Naive thymus-derived CD8-positive, alpha-beta T cell (primary cell): ENCODE data around the gene MYEOV. TPM values are rescaled to one million over a fixed set of nuclear protein-coding genes. Genes with fewer than 3 reads are reported as not detected.

Experiments
- ATAC-seq, 2 donors: fragments of 150-1000 bp; cut with Tn5 transposase in 1 of 2; sonication (Bioruptor Pico), chemical (Tn5 transposase) in 1 of 2; 1 replicate in 1 of 2; 2 replicates in 1 of 2; pipeline ENCODE4 v1.10.0; 2021; ENCODE audit warnings: mild to moderate bottlenecking in 2 of 2, moderate library complexity in 2 of 2
- POLR2A ChIA-PET: fragments of 350-600 bp; sonication (Branson Sonifier 250); formaldehyde crosslinking; loops from one replicate; lab custom pipeline; 2021; ENCODE audit warnings: antibody characterized with exemption; lab: Charles Lee
- DNase-seq, 10 donors: peaks; one replicate each; pipeline versions ENCODE4 v3.0.0 to v3.0.0-alpha.2; 2020 to 2022
- H3K27ac Mint-ChIP-seq, 10 donors: one replicate each; pipeline ENCODE4 v1.8.0; 2020 to 2022; ENCODE audit warnings: mild to moderate bottlenecking in 10 of 10, mixed read lengths in 10 of 10, moderate library complexity in 4 of 10, inconsistent platforms in 1 of 10
- H3K27me3 Mint-ChIP-seq, 5 donors: one replicate each; pipeline ENCODE4 v1.8.0; 2021 to 2022; ENCODE audit warnings: mixed read lengths in 5 of 5
- H3K36me3 Mint-ChIP-seq, 3 donors: one replicate each; pipeline ENCODE4 v1.8.0; 2020 to 2022; ENCODE audit warnings: mixed read lengths in 3 of 3, mild to moderate bottlenecking in 2 of 3, inconsistent platforms in 1 of 3
- H3K4me1 Mint-ChIP-seq, 4 donors: one replicate each; pipeline ENCODE4 v1.8.0; 2021 to 2022; ENCODE audit warnings: mixed read lengths in 4 of 4
- H3K4me3 Mint-ChIP-seq, 10 donors: one replicate each; pipeline ENCODE4 v1.8.0; 2020 to 2022; ENCODE audit warnings: mild to moderate bottlenecking in 10 of 10, mixed read lengths in 10 of 10, moderate library complexity in 6 of 10, inconsistent platforms in 1 of 10
- H3K9me3 Mint-ChIP-seq, 9 donors: one replicate each; pipeline ENCODE4 v1.8.0; 2020 to 2022; ENCODE audit warnings: mixed read lengths in 9 of 9, mild to moderate bottlenecking in 3 of 9, inconsistent platforms in 1 of 9, moderate library complexity in 1 of 9
- polyA plus RNA-seq, 3 donors: library from polyadenylated mRNA; unstranded; fragments of 300-500 nt; fragmentation: Illumina TruSeq; gene quantifications; one replicate each; pipeline ENCODE4 v1.2.3, GENCODE V29; 2021
- total RNA-seq, 8 experiments: library from RNA in 2 of 8; stranded (reverse) in 2 of 8; gene quantifications; one replicate each; pipeline ENCODE4 v1.2.3 and lab custom pipeline; 2021 to 2026

Gene MYEOV
- total and polyA plus RNA-seq, 5 experiments from 2014 or later, result not detected

DNA sequence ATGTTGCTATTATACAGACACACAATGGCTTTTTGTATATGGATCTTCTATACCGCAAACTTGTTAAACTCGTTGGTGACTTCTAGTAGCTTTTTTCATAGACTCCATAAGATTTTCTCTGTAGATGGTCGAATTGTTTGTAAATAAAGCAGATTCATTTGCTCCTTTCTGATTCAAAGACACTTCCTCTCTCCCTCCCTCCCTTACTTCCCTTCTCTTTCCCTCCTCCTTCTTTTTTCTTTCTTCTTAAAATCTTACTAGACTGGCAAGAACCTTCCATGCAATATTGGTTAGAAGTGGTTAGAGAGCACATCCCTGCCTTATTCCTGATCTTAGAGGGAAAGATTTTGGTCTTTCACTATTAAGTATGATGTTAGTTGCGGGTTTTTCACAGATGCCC, 36.4 kb downstream of the MYEOV start:
- POLR2A ChIA-PET, result no interaction called here
- peaks cover 0 to 6% (median 5%) of the 10 kb centered on the region in 3 donors for H3K36me3 Mint-ChIP-seq
- ATAC-seq (no peak), DNase-seq (no peak)
- no peak overlapping the region for H3K27ac Mint-ChIP-seq
- no peak overlapping the region for H3K4me3 Mint-ChIP-seq
- H3K4me1 Mint-ChIP-seq, result peaks cover 0 to 2% (median under 1%) of the 10 kb centered on the region in 4 donors
- H3K27me3 Mint-ChIP-seq, result peaks cover 0 to 4% (median 0%) of the 10 kb centered on the region in 5 donors
- H3K9me3 Mint-ChIP-seq, result peaks cover 0 to 16% (median 0%) of the 10 kb centered on the region in 9 donors

DNA sequence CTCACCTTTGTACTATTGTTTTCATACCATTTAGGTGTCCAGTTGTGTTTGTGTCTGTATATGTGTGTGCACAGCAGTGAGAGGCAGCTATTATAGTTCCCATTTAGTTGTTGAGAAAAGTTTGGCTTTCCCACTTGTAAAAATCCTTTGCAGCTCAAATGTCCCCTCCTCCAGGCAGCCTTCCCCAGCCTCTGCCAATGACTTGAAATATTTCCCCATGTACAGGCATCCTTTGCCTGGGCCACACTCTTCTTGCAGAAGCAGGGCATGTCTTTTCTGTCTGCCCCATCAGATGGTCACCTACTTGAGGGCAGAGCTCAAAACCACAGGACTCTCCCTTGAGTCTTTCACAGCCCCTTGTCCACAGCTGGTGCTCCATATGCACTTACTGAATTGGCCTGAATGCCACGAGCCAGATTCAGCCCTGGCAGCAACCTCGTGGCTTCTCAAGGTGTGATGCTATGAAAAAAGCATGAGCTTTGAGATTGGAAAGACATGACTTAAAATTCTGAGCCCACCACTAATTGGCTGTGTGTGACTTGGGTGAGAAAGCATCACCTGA, 39.3 kb downstream of the MYEOV start:
- Mint-ChIP-seq H3K36me3 (peaks cover 0 to 6% (median 5%) of the 10 kb centered on the region in 3 donors), H3K27me3 (peaks cover 0 to 4% (median 0%) of the 10 kb centered on the region in 5 donors), H3K4me1 (peaks cover 7 to 23% (median 16%) of the 10 kb centered on the region in 4 donors), H3K9me3 (peaks cover 0 to 16% (median 0%) of the 10 kb centered on the region in 9 donors), H3K4me3 (no peak overlapping the region), H3K27ac (no peak overlapping the region)
- ATAC-seq, result no peak
- DNase-seq, result peak in 1 of 10 donors; percentile 10
- POLR2A ChIA-PET, result no interaction called here

DNA sequence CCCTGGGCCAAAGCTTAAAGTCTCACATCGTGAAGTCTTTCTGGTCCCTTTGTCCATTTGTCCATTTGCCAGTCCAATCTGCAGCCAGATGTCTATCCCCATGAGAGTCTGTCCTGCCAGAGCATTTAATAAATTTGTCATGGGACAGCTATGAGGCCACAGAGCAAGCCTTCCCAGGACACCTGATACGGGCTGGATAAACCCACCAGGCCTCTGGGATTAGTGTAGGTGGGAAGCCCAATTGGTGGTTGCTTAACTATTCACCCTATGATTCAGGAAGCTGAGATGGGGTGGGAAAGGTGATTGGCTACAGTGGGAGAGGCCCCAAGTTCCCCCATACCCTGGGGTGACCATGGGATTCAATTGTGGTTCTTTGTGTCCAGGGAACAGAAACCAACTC, 39.9 kb downstream of the MYEOV start:
- H3K27ac Mint-ChIP-seq, result no peak overlapping the region
- H3K4me3 Mint-ChIP-seq, result peak overlapping the region in 1 of 10 donors; percentile 10
- peaks cover 0 to 6% (median 5%) of the 10 kb centered on the region in 3 donors for H3K36me3 Mint-ChIP-seq
- POLR2A ChIA-PET, result no interaction called here
- no peak for DNase-seq
- peaks cover 0 to 4% (median 0%) of the 10 kb centered on the region in 5 donors for H3K27me3 Mint-ChIP-seq
- peaks cover 10 to 29% (median 20%) of the 10 kb centered on the region in 4 donors for H3K4me1 Mint-ChIP-seq
- no peak for ATAC-seq
- H3K9me3 Mint-ChIP-seq, result peaks cover 0 to 16% (median 0%) of the 10 kb centered on the region in 9 donors

DNA sequence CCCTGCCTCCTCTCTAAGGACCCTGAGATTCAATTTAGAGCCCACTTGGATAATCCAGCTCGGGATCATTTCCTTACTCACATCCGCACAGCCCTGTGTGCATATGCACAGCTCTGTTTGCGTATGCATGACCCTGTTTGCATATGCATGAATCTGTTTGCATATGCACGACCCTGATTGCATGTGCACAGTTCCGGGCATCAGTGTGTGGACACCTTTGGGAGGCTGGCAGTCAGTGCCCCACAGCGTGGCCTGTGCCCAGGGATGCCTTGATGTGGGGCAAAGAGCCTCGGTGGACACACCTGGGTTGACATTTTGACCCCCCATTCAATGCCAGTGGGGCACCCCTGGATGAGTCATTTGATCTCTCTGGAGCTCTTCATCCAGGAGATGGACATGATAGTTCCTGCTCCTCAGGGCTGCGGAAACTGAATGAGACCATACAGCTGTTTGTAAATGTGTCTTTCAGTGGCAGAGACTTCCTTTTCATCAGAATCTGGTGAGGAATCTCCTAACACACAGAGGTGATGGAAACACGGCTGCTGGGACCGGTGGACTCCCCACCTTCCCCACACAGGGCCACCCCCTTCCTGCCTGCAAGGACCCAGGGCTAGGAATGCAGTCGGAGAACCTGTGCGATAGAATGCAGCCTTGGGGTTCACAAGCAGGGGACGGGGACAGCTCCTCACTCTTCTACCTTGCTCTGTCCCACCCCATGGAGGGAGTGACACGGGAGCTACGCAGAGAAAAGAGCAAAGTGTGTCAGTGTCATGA, 41.2 kb downstream of the MYEOV start:
- Mint-ChIP-seq H3K4me1 (peaks cover 11 to 38% (median 29%) of the 10 kb centered on the region in 4 donors), H3K27ac (peak overlapping the region in 3 of 10 donors; percentile 27 to 77 (median 40)), H3K4me3 (no peak overlapping the region), H3K9me3 (peaks cover 0 to 23% (median 2%) of the 10 kb centered on the region in 9 donors), H3K27me3 (peaks cover 0 to 4% (median 0%) of the 10 kb centered on the region in 5 donors), H3K36me3 (peaks cover 0 to 11% (median 5%) of the 10 kb centered on the region in 3 donors)
- peak in 1 of 10 donors; percentile 7 for DNase-seq
- POLR2A ChIA-PET, result no interaction called here
- ATAC-seq, result no peak

DNA sequence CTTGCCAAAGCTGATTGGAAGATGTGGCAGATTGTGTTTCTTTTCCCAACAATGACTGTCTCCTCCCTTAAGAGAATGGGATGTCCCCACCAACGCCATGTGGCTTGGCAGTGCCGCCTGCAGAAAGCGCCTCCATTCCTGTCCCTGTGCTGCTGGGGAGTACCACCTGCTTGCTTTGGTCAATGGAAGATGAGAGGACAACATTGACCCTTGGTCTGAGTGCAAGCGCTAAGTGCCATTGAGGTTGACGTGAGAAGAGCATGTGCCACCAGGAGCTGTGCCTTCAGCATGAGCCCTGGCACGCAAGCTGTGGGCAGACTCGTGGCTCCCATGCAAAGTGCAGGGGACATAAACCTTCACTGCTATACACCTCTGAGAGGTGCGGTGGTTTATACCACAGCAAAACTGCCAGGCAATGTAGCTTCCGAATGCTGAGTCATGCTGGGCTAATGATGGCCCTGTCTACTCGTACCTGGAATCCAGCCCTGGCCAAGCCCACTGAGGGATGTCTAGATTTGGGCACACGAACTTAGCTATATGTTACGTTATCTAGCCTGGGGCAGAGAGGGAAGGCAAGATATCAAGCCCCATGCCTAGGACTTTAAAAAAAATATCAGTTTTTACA, 41.9 kb downstream of the MYEOV start:
- ATAC-seq (no peak), DNase-seq (peak in 1 of 10 donors; percentile 5)
- peaks cover 0 to 4% (median 0%) of the 10 kb centered on the region in 5 donors for H3K27me3 Mint-ChIP-seq
- peaks cover 11 to 38% (median 29%) of the 10 kb centered on the region in 4 donors for H3K4me1 Mint-ChIP-seq
- H3K4me3 Mint-ChIP-seq, result no peak overlapping the region
- peak overlapping the region in 2 of 10 donors; percentile 40 for H3K27ac Mint-ChIP-seq
- peaks cover 0 to 22% (median 2%) of the 10 kb centered on the region in 9 donors for H3K9me3 Mint-ChIP-seq
- POLR2A ChIA-PET, result interaction anchor here (1.2 kb wide), 1 partner anchor 24 kb away, joined by 3 read pairs; no protein-coding TSS in a partner anchor
- peaks cover 0 to 11% (median 5%) of the 10 kb centered on the region in 3 donors for H3K36me3 Mint-ChIP-seq

- Mint-ChIP-seq H3K27ac (peak overlapping the region; percentile 35 to 91 (median 78)), H3K9me3 (peaks cover 0 to 8% (median 2%) of the 10 kb centered on the region in 9 donors), H3K36me3 (peaks cover 0 to 5% (median 0%) of the 10 kb centered on the region in 3 donors), H3K27me3 (peaks cover 0 to 2% (median 0%) of the 10 kb centered on the region in 5 donors), H3K4me1 (peaks cover 11 to 38% (median 29%) of the 10 kb centered on the region in 4 donors), H3K4me3 (peak overlapping the region; percentile 20 to 68 (median 54))
- POLR2A ChIA-PET, result interaction anchor here (1.2 kb wide), 1 partner anchor 25 kb away, joined by 3 read pairs; no protein-coding TSS in a partner anchor
- ATAC-seq (peak; percentile 84 to 87), DNase-seq (peak in 6 of 10 donors; percentile 5 to 56 (median 25))
Observed at GRCh38 chr11:69337211-69337721, 43.3 kb downstream of the MYEOV start.

GRCh38 chr11:69339041-69339733, 45.2 kb downstream of the MYEOV start:
- Mint-ChIP-seq H3K27ac (peak overlapping the region in 5 of 10 donors; percentile 2 to 76 (median 43)), H3K27me3 (no peaks in the 10 kb centered on the region), H3K4me1 (peaks cover 14 to 38% (median 29%) of the 10 kb centered on the region in 4 donors), H3K9me3 (peaks cover 0 to 7% (median 2%) of the 10 kb centered on the region in 9 donors), H3K4me3 (peak overlapping the region in 5 of 10 donors; percentile 1 to 49 (median 38)), H3K36me3 (peaks cover 0 to 5% (median 0%) of the 10 kb centered on the region in 3 donors)
- POLR2A ChIA-PET, result interaction anchor here (1.0 kb wide), 1 partner anchor 42 kb away, joined by 3 read pairs; no protein-coding TSS in a partner anchor
- ATAC-seq (no peak), DNase-seq (peak in 1 of 10 donors; percentile 17)

- Mint-ChIP-seq H3K4me3 (no peak overlapping the region), H3K9me3 (peaks cover 0 to 7% (median 2%) of the 10 kb centered on the region in 9 donors), H3K27me3 (no peaks in the 10 kb centered on the region), H3K27ac (peak overlapping the region in 1 of 10 donors; percentile 79), H3K36me3 (peaks cover 0 to 5% (median 0%) of the 10 kb centered on the region in 3 donors), H3K4me1 (peaks cover 14 to 38% (median 29%) of the 10 kb centered on the region in 4 donors)
- DNase-seq (peak in 1 of 10 donors; percentile 2), ATAC-seq (no peak)
- POLR2A ChIA-PET, result no interaction called here
Observed at GRCh38 chr11:69339983-69340565, 46.1 kb downstream of the MYEOV start.

- H3K27ac Mint-ChIP-seq, result no peak overlapping the region
- peaks cover 0 to 5% (median 0%) of the 10 kb centered on the region in 3 donors for H3K36me3 Mint-ChIP-seq
- ATAC-seq (no peak), DNase-seq (no peak)
- peaks cover 9 to 19% (median 16%) of the 10 kb centered on the region in 4 donors for H3K4me1 Mint-ChIP-seq
- peaks cover 0 to 7% (median 2%) of the 10 kb centered on the region in 9 donors for H3K9me3 Mint-ChIP-seq
- POLR2A ChIA-PET, result no interaction called here
- no peaks in the 10 kb centered on the region for H3K27me3 Mint-ChIP-seq
- peak overlapping the region in 1 of 10 donors; percentile 48 for H3K4me3 Mint-ChIP-seq
Observed at GRCh38 chr11:69342588-69343330, 48.8 kb downstream of the MYEOV start.

DNA sequence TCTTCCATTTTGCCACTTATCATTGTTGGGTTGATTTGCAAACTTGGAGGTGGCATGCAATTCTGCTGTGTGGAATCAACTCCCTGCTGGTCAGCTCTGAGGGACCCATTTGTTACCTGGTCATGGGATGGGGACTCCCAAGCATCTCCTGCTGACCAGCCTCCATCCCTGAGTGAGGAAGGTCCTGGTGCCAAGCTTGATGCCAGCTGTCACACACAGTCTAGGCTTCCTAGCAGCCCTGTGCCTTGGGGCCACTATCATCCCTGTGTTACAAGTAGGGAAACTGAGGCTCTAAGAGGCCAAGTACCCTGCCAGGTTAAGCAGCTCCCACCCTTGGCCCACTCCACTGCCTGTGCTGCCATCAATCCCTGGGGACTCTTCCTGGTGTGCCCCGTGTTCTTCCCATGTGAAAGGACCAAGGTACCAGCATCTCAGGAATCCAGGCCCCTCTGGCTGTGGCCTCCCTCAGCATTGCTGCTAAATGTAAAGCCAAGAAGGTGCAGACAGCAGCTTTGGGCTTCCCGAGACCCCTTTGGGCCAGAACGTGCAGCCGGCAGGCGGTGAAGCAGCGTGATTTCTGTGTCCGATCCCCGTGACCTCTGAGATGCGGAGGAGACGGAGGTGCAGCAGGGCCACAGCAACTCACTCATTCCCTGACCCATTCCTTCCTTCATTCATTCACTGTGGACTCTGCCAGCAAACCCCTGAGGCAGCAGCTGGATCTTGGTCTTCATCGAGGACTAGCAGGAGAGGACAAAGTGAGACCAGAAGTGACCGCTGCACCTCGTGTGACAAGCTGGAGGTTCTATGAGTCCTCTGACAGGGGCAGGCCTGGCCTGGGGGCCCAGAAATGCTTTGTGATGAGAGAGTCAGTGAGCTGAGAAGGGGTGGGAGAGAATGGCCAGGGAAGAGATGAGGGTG, 49.7 kb downstream of the MYEOV start:
- H3K27ac Mint-ChIP-seq, result peak overlapping the region in 1 of 10 donors; percentile 54
- H3K4me3 Mint-ChIP-seq, result no peak overlapping the region
- ATAC-seq (no peak), DNase-seq (no peak)
- peaks cover 0 to 12% (median 4%) of the 10 kb centered on the region in 9 donors for H3K9me3 Mint-ChIP-seq
- POLR2A ChIA-PET, result no interaction called here
- H3K36me3 Mint-ChIP-seq, result peaks cover 0 to 5% (median 0%) of the 10 kb centered on the region in 3 donors
- no peaks in the 10 kb centered on the region for H3K27me3 Mint-ChIP-seq
- H3K4me1 Mint-ChIP-seq, result peaks cover 6 to 13% (median 10%) of the 10 kb centered on the region in 4 donors
